HUES64 (cell line): ENCODE results near the gene TGM2.

Experiments
- H3K27ac ChIP-seq: 2 replicates; pipeline ENCODE4 v1.7.0; 2013; ENCODE audit warnings: low read depth, low read length, inconsistent platforms
- H3K27me3 ChIP-seq: 2 replicates; pipeline ENCODE4 v1.6.1; 2013; ENCODE audit warnings: mild to moderate bottlenecking, low read length; ENCODE audit not compliant: insufficient read depth
- H3K36me3 ChIP-seq: 2 replicates; pipeline ENCODE4 v1.6.1; 2013; ENCODE audit warnings: mild to moderate bottlenecking, low read length; ENCODE audit not compliant: insufficient read depth
- H3K4me1 ChIP-seq: 2 replicates; pipeline ENCODE4 v1.6.1; 2013; ENCODE audit warnings: mild to moderate bottlenecking, low read length, moderate library complexity; ENCODE audit not compliant: insufficient read depth
- H3K4me3 ChIP-seq: 2 replicates; pipeline ENCODE4 v1.5.1; 2013; ENCODE audit warnings: mild to moderate bottlenecking, low read length, moderate library complexity
- H3K9ac ChIP-seq: 2 replicates; pipeline ENCODE4 v1.6.1; 2013; ENCODE audit warnings: mild to moderate bottlenecking, low read depth, low read length
- H3K9me3 ChIP-seq: 2 replicates; pipeline ENCODE4 v1.6.1; 2013; ENCODE audit warnings: low read depth, low read length; ENCODE audit not compliant: insufficient read depth
- WGBS: fragments of 150-250, 120-280 bp; methylation state at CpG from one replicate; pipeline ENCODE4 v1.1.7; 2013; ENCODE audit warnings: missing lambda C conversion rate; 5-methylcytosine and 5-hydroxymethylcytosine counted together

TGM2 gene

DNA sequence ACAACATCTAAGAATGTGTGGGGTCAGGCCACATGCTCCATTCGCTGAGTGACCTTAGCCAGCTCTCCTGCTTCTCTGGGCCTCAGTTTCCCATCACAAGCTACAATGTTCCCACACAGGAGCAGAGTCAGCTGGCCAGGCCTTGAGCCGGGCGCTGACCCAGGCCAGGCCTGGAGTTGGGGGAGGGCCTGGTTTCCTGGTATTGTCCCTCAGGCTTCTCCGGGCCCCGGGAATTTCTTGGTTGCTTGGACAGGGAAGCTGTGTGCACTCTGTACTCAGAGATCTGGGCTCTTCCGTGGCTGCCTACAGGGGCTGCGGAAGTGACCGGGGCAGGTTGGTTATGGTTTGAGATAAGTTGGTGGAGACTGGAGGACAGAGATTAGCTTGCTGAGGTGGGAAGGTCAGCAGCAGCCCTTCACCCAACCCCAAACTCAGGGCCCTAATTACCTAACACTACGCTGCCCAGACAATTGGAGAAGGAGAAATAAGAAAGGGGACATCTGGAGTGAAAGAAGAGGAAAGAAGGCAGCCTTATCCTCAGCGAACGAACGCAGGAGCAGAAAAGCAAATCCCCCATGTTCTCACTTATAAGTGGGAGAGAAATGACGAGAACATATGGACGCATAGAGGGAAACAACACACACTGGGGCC, 6.2 kb downstream of the TGM2 start:
- WGBS = 77% methylated on average over 13 of the region's 14 CpGs
- H3K36me3 ChIP-seq = no peaks in the 10 kb centered on the region
- no peaks in the 10 kb centered on the region for H3K27me3 ChIP-seq
- no peaks in the 10 kb centered on the region for H3K4me1 ChIP-seq
- no peak overlapping the region for H3K27ac ChIP-seq
- H3K9me3 ChIP-seq = no peaks in the 10 kb centered on the region
- no peak overlapping the region for H3K4me3 ChIP-seq
- no peak overlapping the region for H3K9ac ChIP-seq

- no peaks in the 10 kb centered on the region for H3K4me1 ChIP-seq
- H3K27me3 ChIP-seq = no peaks in the 10 kb centered on the region
- H3K9me3 ChIP-seq = no peaks in the 10 kb centered on the region
- no peaks in the 10 kb centered on the region for H3K36me3 ChIP-seq
- no peak overlapping the region for H3K4me3 ChIP-seq
- WGBS = 92% methylated on average over 14 of the region's 14 CpGs
- no peak overlapping the region for H3K9ac ChIP-seq
- H3K27ac ChIP-seq = no peak overlapping the region
Observed at GRCh38 chr20:38157635-38158495, 7.2 kb downstream of the TGM2 start.

GRCh38 chr20:38156888-38157634, 8.0 kb downstream of the TGM2 start:
- WGBS = 84% methylated on average over 9 of the region's 11 CpGs
- no peak overlapping the region for H3K9ac ChIP-seq
- no peak overlapping the region for H3K27ac ChIP-seq
- no peaks in the 10 kb centered on the region for H3K36me3 ChIP-seq
- no peaks in the 10 kb centered on the region for H3K27me3 ChIP-seq
- H3K4me1 ChIP-seq = peaks cover 4% of the 10 kb centered on the region; the same call in 1 of the 2 replicates
- no peaks in the 10 kb centered on the region for H3K9me3 ChIP-seq
- H3K4me3 ChIP-seq = no peak overlapping the region

- H3K9me3 ChIP-seq = no peaks in the 10 kb centered on the region
- no peaks in the 10 kb centered on the region for H3K36me3 ChIP-seq
- H3K9ac ChIP-seq = no peak overlapping the region
- no peaks in the 10 kb centered on the region for H3K27me3 ChIP-seq
- no peak overlapping the region for H3K27ac ChIP-seq
- H3K4me3 ChIP-seq = no peak overlapping the region
- WGBS = 88% methylated on average over 6 of the region's 6 CpGs
- peaks cover 7% of the 10 kb centered on the region; the same call in 1 of the 2 replicates for H3K4me1 ChIP-seq
Observed at GRCh38 chr20:38156280-38156679, 8.8 kb downstream of the TGM2 start.

DNA sequence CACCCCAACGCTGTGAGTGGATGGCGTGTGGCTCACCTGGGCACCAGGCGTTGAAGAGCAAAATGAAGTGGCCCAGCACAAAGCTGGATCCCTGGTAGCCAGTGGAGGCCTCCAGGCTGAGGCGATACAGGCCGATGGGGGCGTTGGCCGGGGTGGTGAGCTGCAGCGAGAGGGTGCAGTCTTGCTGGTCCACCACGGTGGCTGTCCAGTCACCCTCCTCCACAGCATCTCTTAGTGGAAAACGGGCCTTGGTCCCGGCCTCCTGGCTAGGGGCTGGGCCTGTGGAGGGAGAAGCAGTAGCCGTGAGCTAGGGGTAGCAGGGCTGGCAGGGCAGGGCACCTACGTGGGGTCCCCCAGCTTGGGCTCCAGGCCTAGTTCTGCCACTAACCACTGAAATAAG, 9.3 kb downstream of the TGM2 start:
- no peaks in the 10 kb centered on the region for H3K36me3 ChIP-seq
- no peak overlapping the region for H3K9ac ChIP-seq
- H3K4me1 ChIP-seq = peaks cover 7% of the 10 kb centered on the region; the same call in 1 of the 2 replicates
- H3K9me3 ChIP-seq = no peaks in the 10 kb centered on the region
- WGBS = 95% methylated on average over 13 of the region's 13 CpGs
- H3K27ac ChIP-seq = no peak overlapping the region
- no peak overlapping the region for H3K4me3 ChIP-seq
- H3K27me3 ChIP-seq = no peaks in the 10 kb centered on the region

DNA sequence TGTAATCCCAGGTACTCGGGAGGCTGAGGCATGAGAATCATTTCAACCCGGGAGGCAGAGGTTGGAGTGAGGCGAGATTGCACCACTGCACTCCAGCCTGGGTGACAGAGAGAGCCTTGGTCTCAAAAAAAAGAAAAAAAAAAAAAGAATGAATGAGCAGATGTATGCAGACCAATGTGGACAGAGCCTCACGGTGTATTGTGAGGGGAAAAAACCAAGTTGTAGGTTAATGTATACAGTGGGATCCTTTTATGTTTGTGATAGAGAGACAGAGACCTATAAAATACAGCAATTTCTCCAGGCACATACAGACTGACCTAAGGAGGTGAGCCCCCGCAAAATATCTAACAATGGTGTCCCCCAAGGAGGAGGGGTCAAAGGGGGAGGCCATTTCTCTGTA, 11.7 kb downstream of the TGM2 start:
- no peak overlapping the region for H3K4me3 ChIP-seq
- H3K27me3 ChIP-seq = no peaks in the 10 kb centered on the region
- H3K27ac ChIP-seq = no peak overlapping the region
- H3K9me3 ChIP-seq = no peaks in the 10 kb centered on the region
- 93% methylated on average over 4 of the region's 5 CpGs for WGBS
- H3K36me3 ChIP-seq = no peaks in the 10 kb centered on the region
- no peak overlapping the region for H3K9ac ChIP-seq
- H3K4me1 ChIP-seq = peaks cover 7% of the 10 kb centered on the region; the same call in 1 of the 2 replicates

GRCh38 chr20:38152621-38153221, 12.3 kb downstream of the TGM2 start:
- Histone ChIP-seq H3K4me3 (no peak overlapping the region), H3K9ac (no peak overlapping the region), H3K4me1 (peaks cover 7% of the 10 kb centered on the region; the same call in 1 of the 2 replicates), H3K27me3 (no peaks in the 10 kb centered on the region), H3K27ac (no peak overlapping the region), H3K9me3 (no peaks in the 10 kb centered on the region), H3K36me3 (no peaks in the 10 kb centered on the region)
- WGBS = 90% methylated on average over 22 of the region's 22 CpGs

- H3K4me3 ChIP-seq = no peak overlapping the region
- no peaks in the 10 kb centered on the region for H3K27me3 ChIP-seq
- WGBS = 79% methylated on average over 7 of the region's 7 CpGs
- no peaks in the 10 kb centered on the region for H3K36me3 ChIP-seq
- no peak overlapping the region for H3K27ac ChIP-seq
- H3K9ac ChIP-seq = no peak overlapping the region
- no peaks in the 10 kb centered on the region for H3K9me3 ChIP-seq
- peaks cover 7% of the 10 kb centered on the region; the same call in 1 of the 2 replicates for H3K4me1 ChIP-seq
Observed at GRCh38 chr20:38152175-38152620, 12.9 kb downstream of the TGM2 start.

DNA sequence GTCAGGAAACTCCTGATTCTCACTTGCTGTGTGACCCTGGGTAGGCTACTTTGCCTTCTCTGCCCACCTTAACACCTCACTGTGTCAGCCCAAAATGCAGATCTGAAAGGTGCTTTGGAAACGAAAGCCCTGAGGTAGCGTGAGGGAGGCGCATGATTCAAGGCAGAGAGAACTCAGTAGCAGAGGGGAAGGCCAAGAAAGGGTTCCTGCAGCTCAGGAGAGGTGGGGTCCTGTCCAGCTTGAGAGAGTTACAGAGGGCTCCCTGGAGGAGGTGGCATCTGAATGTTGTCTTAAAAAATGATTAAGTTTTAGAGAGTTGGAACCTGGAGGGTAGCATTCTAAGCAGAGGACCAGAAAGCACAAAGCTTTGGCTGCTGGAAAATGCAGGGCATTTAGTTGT, 13.6 kb downstream of the TGM2 start:
- Histone ChIP-seq H3K4me1 (peaks cover 7% of the 10 kb centered on the region; the same call in 1 of the 2 replicates), H3K9ac (no peak overlapping the region)
- 83% methylated on average over 3 of the region's 3 CpGs for WGBS

GRCh38 chr20:38150335-38151170, 14.5 kb downstream of the TGM2 start:
- Histone ChIP-seq H3K27ac (no peak overlapping the region), H3K27me3 (no peaks in the 10 kb centered on the region), H3K9me3 (no peaks in the 10 kb centered on the region), H3K9ac (no peak overlapping the region), H3K36me3 (no peaks in the 10 kb centered on the region), H3K4me3 (no peak overlapping the region), H3K4me1 (peaks cover 7% of the 10 kb centered on the region; the same call in 1 of the 2 replicates)
- 91% methylated on average over 8 of the region's 8 CpGs for WGBS

More for the DNA sequence above, 13.6 kb downstream of the TGM2 start:
- H3K27me3 ChIP-seq = no peaks in the 10 kb centered on the region
- H3K9me3 ChIP-seq = no peaks in the 10 kb centered on the region
- H3K27ac ChIP-seq = no peak overlapping the region
- H3K36me3 ChIP-seq = no peaks in the 10 kb centered on the region
- no peak overlapping the region for H3K4me3 ChIP-seq
